ENCODE measurements around the gene HEMGN. TPM values are rescaled to one million over a fixed set of nuclear protein-coding genes. Genes with fewer than 3 reads are reported as not detected.

The HEMGN gene
- total and polyA plus RNA-seq, 2 of the 13 experiments (the other 11 are each of a cell fraction or from before 2014, with no cell fraction given): not detected

- TF ChIP-seq ZSCAN31 (CRISPR knock-in tag; IDR thresholded peaks at IDR 0.05; ENCODE audit: low read depth) (peak; percentile 14; the same call in 1 of the 2 replicates), ZNF224 (CRISPR knock-in tag; IDR thresholded peaks at IDR 0.05) (no peak), ZBTB44 (CRISPR knock-in tag; IDR thresholded peaks at IDR 0.05) (no peak), ZFP82 (CRISPR knock-in tag; IDR thresholded peaks at IDR 0.05; ENCODE audit: borderline replicate concordance) (no peak), TFDP1 (CRISPR knock-in tag; IDR thresholded peaks at IDR 0.05; ENCODE audit: borderline replicate concordance) (peak; percentile 86), ZNF766 (CRISPR knock-in tag; IDR thresholded peaks at IDR 0.05; ENCODE audit: borderline replicate concordance) (0 out of 2 replicates have a peak, but pooled peaks have one; percentile 26), ZNF687 (CRISPR knock-in tag; IDR thresholded peaks at IDR 0.05) (peak; percentile 89), ZNF891 (CRISPR knock-in tag; IDR thresholded peaks at IDR 0.05) (peak; percentile 49; the same call in 1 of the 2 replicates), ZFP1 (CRISPR knock-in tag; IDR thresholded peaks at IDR 0.05) (no peak), ZNF503 (CRISPR knock-in tag; IDR thresholded peaks at IDR 0.05) (no peak), ZNF333 (CRISPR knock-in tag; IDR thresholded peaks at IDR 0.05; ENCODE audit: borderline replicate concordance) (no peak), HMG20B (CRISPR knock-in tag; conservative IDR thresholded peaks at IDR 0.05) (no peak), SPEN (CRISPR knock-in tag; IDR thresholded peaks at IDR 0.05; ENCODE audit: low read depth) (peak; percentile 28), DMAP1 (CRISPR knock-in tag; IDR thresholded peaks at IDR 0.05) (peak; percentile 34; the same call in 1 of the 2 replicates), BRF2 (CRISPR knock-in tag; IDR thresholded peaks at IDR 0.05) (peak; percentile 86), NR2F1 (CRISPR knock-in tag; IDR thresholded peaks at IDR 0.05) (no peak), GFI1 (CRISPR knock-in tag; IDR thresholded peaks at IDR 0.05; ENCODE audit: borderline replicate concordance) (no peak)
Measured at GRCh38 chr9:97984188-97985057, 46.5 kb upstream of the HEMGN start (continued).
